Bronchial epithelial cell (primary cell): ENCODE measurements around the gene MAGEB1. TPM values are rescaled to one million over a fixed set of nuclear protein-coding genes. Genes with fewer than 3 reads are reported as not detected.

Experiments used
- DNase-seq: peaks from one replicate; pipeline ENCODE4 v3.0.0-alpha.2; 2010; ENCODE audit warnings: low read depth
- FAIRE-seq: peaks from 2 replicates; lab custom pipeline; 2011; peaks lifted over from hg19 to GRCh38; lab: Jason Lieb, UNC
- H3K27me3 ChIP-seq: 2 replicates; pipeline ENCODE4 v1.5.1; 2011; ENCODE audit warnings: low read length; ENCODE audit not compliant: control insufficient read depth, insufficient read depth
- H3K36me3 ChIP-seq: 2 replicates; pipeline ENCODE4 v1.5.1; 2011; ENCODE audit warnings: low read length; ENCODE audit not compliant: control insufficient read depth, insufficient read depth
- H3K4me3 ChIP-seq: 2 replicates; pipeline ENCODE4 v1.5.1; 2011; ENCODE audit warnings: mild to moderate bottlenecking, low read depth, low read length, control low read depth
- total RNA-seq: library from RNA; depleted of rRNA; stranded (reverse); fragments of >200 nt; gene quantifications from 2 replicates; pipeline ENCODE4 v1.2.1, GENCODE V29; 2014
- TF ChIP-seq, protein P1 (sequence below): IDR thresholded peaks from 2 replicates; pipeline ENCODE4 v1.5.1; 2011; ENCODE audit warnings: mild to moderate bottlenecking, moderate library complexity, low read length, control low read depth, inconsistent platforms; ENCODE audit not compliant: insufficient read depth, severe bottlenecking

The MAGEB1 gene, protein sequence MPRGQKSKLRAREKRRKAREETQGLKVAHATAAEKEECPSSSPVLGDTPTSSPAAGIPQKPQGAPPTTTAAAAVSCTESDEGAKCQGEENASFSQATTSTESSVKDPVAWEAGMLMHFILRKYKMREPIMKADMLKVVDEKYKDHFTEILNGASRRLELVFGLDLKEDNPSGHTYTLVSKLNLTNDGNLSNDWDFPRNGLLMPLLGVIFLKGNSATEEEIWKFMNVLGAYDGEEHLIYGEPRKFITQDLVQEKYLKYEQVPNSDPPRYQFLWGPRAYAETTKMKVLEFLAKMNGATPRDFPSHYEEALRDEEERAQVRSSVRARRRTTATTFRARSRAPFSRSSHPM
- total RNA-seq: not detected in 2 replicates

GRCh38 chrX:30246769-30247489 lies at the start of gene MAGEB1:
Gene MAGEB1, plus strand, starts transcription at chrX:30247146. Its CDS starts 3,348 bp downstream, at chrX:30250494.
- Histone ChIP-seq H3K36me3 (no peaks in the 10 kb centered on the region), H3K27me3 (no peaks in the 10 kb centered on the region), H3K4me3 (no peak within 1 kb of the TSS)
- no peak for DNase-seq
- no peak for FAIRE-seq
- TF ChIP-seq, protein P1, sequence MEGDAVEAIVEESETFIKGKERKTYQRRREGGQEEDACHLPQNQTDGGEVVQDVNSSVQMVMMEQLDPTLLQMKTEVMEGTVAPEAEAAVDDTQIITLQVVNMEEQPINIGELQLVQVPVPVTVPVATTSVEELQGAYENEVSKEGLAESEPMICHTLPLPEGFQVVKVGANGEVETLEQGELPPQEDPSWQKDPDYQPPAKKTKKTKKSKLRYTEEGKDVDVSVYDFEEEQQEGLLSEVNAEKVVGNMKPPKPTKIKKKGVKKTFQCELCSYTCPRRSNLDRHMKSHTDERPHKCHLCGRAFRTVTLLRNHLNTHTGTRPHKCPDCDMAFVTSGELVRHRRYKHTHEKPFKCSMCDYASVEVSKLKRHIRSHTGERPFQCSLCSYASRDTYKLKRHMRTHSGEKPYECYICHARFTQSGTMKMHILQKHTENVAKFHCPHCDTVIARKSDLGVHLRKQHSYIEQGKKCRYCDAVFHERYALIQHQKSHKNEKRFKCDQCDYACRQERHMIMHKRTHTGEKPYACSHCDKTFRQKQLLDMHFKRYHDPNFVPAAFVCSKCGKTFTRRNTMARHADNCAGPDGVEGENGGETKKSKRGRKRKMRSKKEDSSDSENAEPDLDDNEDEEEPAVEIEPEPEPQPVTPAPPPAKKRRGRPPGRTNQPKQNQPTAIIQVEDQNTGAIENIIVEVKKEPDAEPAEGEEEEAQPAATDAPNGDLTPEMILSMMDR: no peak

DNA sequence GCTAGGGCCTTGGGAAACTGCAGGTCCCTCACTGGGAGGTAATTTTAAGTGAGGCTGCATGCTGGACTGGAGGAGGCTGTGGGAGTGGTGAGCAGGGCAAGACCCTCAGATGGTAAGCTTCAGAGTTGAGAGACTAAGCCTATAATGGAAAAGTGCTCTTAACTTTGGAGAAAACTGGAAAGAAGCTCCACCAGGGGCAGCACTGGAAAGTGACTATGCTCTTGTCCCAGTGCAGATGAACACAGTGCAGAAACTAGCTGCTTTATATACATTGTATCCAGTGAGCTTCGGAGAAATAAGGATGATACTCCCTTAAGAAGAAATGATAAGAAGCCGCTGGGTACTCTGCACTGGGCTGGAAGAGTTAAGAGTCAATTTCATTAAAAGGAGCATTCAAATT lies 34.8 kb upstream of the MAGEB1 start:
- no peak for DNase-seq
- Histone ChIP-seq H3K4me3 (no peak overlapping the region), H3K36me3 (no peaks in the 10 kb centered on the region), H3K27me3 (no peaks in the 10 kb centered on the region)
- no peak for FAIRE-seq
- TF ChIP-seq, protein P1: no peak

- Histone ChIP-seq H3K36me3 (no peaks in the 10 kb centered on the region), H3K27me3 (no peaks in the 10 kb centered on the region), H3K4me3 (no peak within 1 kb of the TSS)
- no peak for FAIRE-seq
- DNase-seq: no peak
- TF ChIP-seq, protein P1: no peak
Observed at GRCh38 chrX:30215357-30215843, 31.5 kb upstream of the MAGEB1 start, which contains the start of gene MAGEB2. Gene MAGEB2, plus strand, starts transcription at chrX:30215563. Its CDS starts 3,018 bp downstream, at chrX:30218581.

DNA sequence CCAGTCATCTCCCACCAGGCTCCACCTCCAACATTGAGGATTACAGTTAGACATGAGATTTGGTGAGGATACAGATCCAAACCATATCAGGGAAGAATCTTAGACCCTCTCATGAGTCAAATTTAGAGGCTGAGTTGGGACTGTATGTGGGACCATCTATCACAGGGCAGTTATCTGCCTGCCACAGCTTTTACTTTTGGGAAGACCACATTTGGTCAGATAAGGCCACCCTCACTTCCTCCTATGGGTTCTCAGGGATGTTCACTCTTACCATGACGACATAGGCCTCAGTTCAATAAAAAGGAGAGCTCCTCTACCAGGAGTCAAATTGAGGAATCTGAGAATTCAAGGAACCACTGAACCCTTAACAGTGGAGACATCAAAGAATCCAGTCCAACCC lies 29.5 kb upstream of the MAGEB1 start:
- FAIRE-seq: peak; percentile 23
- no peaks in the 10 kb centered on the region for H3K36me3 ChIP-seq

GRCh38 chrX:30219372-30219771 lies 27.6 kb upstream of the MAGEB1 start:
- DNase-seq (no peak), FAIRE-seq (no peak)
- no peaks in the 10 kb centered on the region for H3K36me3 ChIP-seq
- TF ChIP-seq, protein P1: no peak
- no peaks in the 10 kb centered on the region for H3K27me3 ChIP-seq
- H3K4me3 ChIP-seq: no peak overlapping the region

More for the DNA sequence above, 29.5 kb upstream of the MAGEB1 start:
- TF ChIP-seq, protein P1: no peak
- no peak for DNase-seq
- Histone ChIP-seq H3K27me3 (no peaks in the 10 kb centered on the region), H3K4me3 (no peak overlapping the region)
